GM11168 (cell line): ENCODE data around the gene ENDOD1.
"Not testable (repeated sequence)": the region's sequence is repeated elsewhere in the genome, so short reads cannot be mapped to it uniquely, and the experiment has no call there.

ENCODE experiments used
- in situ Hi-C: fragments of 300-500 bp; cut with MboI; formaldehyde crosslinking; loops from one replicate; pipeline ENCODE4 v1.12.0; 2022; ENCODE audit warnings: low sequenced_read_pairs; ENCODE audit not compliant: unreplicated experiment

ENDOD1 gene

GRCh38 chr11:95098826-95099225, 9.2 kb downstream of the ENDOD1 start:
- in situ Hi-C loops, result loop anchor here (25.0 kb wide), 1 partner anchor 612 kb away; the partner anchor contains the start of genes ANKRD49 and MRE11

- in situ Hi-C loops, result no loop called here
These were observed 10.6 kb downstream of the ENDOD1 start for GRCh38 chr11:95100191-95100648.

DNA sequence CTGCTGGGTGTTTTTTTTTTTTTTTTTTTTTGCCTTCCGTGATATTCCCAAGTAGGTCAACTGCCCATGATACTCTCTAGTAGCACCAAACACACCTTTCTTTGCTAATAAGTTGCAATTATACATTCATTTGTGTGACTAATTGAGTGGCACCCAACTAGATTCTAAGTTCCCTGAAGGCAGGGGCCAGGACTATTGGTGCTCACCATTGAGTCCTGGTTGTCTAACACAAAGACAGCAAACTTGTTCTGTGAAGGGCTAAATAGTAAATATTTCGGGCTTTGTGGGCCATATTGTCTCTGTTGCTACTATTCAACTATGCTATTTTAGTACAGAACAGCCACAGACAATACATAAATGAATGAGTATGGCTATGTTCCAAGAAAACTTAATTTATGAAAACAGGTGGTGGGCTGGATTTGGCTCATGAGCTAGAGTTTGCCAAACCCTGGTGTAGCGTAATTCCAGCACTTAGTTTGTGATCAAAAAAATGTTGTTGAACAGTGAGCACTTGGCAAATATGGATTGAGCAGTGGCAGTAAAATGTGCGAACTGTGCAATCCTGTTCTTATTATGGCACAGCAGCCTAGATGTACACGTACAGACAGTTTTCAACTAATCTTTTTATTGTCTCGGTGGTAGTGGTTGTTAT, 11.3 kb downstream of the ENDOD1 start:
- in situ Hi-C loops, result no loop called here

DNA sequence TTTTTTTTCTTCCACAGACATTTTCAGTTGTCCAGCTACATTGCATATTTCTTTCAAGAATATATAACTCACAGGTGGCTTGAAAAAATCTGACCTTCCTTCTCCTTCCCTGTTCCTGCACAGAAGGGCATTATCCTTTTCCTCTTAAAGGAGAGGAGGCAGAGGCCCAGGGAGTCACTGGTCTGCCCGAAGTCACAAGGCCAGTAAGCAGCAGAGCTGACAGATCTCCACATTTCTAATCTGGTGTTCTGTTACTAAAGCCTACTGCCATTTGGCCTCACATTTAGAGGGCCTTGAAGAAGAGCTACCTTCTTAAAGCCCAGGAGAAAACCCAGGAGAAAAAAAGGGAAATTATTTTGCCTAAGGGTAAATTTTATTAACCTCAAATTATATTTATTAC, 12.3 kb downstream of the ENDOD1 start:
- in situ Hi-C loops, result no loop called here

DNA sequence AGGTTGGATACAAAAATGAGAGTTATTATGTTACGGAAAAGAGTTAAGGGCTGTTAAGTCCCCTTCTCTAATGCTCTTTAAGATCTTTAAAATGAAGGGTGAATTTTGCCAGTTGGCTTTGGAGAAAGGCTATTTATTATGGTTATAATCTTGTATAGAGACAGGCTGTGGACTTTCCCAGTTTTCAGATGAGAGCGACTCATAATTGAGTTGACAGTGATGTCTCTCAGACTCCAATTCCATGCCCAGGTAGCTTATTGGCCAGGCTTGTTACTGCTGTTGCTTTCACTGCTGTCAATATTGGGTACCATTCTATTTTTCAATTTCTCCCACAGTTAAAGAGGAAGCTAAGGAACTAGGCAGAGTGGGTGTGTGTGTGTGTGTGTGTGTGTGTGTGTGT, 13.1 kb downstream of the ENDOD1 start:
- in situ Hi-C loops, result no loop called here

- in situ Hi-C loops, result no loop called here
These were observed 14.1 kb downstream of the ENDOD1 start for GRCh38 chr11:95103701-95104100.

- in situ Hi-C loops, result no loop called here
These were observed 14.6 kb downstream of the ENDOD1 start for GRCh38 chr11:95104121-95104830.

DNA sequence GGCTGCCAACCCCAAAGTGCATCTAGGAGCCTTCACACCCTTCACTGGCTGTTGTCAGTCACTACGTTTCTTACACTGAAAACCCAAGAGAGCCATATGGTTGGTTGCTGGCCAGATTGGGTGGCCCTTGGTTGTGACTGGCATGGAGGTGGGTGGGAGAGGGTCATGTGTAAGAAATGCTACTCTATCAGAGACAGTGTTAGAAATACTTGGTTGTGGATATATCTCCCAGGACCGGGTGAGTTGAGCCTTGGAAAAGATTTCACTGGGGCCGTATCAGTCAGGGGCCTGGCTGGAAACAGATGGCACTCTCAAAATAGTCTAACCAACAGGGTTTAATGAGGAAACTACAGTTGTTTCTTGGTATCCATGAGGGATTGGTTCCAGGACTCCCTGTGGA, 15.2 kb downstream of the ENDOD1 start:
- in situ Hi-C loops, result no loop called here

GRCh38 chr11:95108159-95108611, 18.5 kb downstream of the ENDOD1 start:
- in situ Hi-C loops, result no loop called here

- in situ Hi-C loops, result no loop called here
These were observed 19.3 kb downstream of the ENDOD1 start for GRCh38 chr11:95108671-95109551.

- in situ Hi-C loops, result not testable (repeated sequence)
These were observed 21.8 kb downstream of the ENDOD1 start for GRCh38 chr11:95111471-95111870.

- in situ Hi-C loops, result no loop called here
These were observed 22.4 kb downstream of the ENDOD1 start for GRCh38 chr11:95111923-95112540.

GRCh38 chr11:95115597-95115996, 26.0 kb downstream of the ENDOD1 start:
- in situ Hi-C loops, result no loop called here

GRCh38 chr11:95119361-95120060, 29.9 kb downstream of the ENDOD1 start:
- in situ Hi-C loops, result no loop called here

DNA sequence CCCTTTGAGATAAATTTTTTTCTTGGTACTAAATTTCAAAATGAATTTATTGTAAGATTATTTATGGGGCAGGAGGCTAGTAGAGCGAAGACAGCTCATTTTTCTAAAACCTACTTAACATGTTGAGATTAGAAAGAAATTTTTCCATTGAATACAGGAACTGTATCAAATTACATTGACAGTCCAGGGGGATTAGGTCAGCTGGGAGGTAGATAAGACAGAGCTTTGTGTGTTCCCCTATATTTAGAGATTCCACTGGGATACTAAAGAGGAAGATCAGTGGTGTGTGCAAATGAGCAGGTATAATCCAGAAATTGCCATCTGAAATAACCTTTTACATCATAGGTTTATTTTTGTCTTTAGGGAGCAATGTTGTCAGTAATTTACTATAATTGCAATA, 32.1 kb downstream of the ENDOD1 start:
- in situ Hi-C loops, result no loop called here

DNA sequence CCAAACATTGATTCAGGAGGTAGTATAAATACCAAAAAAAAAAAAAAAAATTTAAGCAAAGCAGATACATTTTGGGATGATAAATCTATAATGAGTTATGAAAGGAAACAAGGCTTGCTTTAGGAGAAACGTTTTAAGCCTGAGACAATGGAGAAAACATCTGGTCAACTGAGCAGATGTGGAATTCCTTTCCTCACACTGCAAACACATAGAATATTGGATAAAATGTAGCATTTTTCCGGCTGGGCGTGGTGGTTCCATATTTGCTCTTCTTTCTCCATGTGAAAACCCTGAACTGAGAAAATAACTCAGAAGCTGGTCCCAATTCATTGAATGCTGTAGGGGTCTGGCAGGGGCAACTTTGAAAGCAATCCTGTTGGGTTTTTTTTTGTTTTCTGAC, 33.9 kb downstream of the ENDOD1 start:
- in situ Hi-C loops, result no loop called here

GRCh38 chr11:95128602-95129001, 39.0 kb downstream of the ENDOD1 start:
- in situ Hi-C loops, result no loop called here

DNA sequence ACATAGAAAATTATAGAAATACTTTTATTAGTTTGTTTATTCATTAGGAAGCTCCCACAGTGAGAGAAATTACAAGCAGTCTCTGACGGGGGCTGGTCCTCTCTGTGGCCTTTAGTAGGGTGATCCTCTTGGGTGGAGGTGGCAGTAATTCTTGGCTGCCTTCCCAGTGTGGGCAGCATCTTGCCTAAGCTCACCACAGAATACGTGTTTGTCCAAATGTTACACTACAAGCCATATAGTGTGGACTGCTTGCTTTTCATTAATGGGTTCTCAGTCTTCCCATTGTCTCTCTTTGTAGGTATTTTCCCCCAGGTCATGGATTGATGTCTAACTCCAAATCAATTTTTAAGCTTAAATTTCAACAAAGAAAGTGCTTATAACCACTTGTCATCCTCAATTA, 43.3 kb downstream of the ENDOD1 start:
- in situ Hi-C loops, result no loop called here

DNA sequence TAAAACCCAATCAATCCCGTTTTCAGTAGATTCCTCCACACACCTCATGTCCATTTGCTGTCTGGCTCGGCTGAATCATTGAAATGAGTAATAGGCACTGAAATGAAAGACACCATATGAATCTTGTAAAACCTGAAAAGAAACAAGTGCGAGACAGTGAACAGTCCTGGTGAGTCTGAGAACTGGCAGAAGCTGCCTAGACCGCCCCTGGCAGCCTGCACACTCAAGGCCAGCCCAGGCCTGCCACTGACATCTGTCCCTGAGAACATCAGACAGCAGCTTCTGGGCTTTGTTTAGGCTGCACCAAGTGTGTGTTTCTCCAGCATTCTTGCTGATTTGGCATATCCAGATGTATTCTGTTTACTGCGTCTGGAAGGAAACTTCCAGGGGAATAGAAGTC, 44.8 kb downstream of the ENDOD1 start:
- in situ Hi-C loops, result no loop called here

GRCh38 chr11:95135155-95135554, 45.5 kb downstream of the ENDOD1 start:
- in situ Hi-C loops, result no loop called here
